Neural progenitor cell (in vitro differentiated cells): ENCODE results near the gene INSYN1. TPM values are rescaled to one million over a fixed set of nuclear protein-coding genes. Genes with fewer than 3 reads are reported as not detected.
A peak's percentile ranks its signal among the peaks of the same experiment; 100 is the strongest.

Source experiments
- DNase-seq: peaks from one replicate; pipeline ENCODE4 v3.0.0-alpha.2; 2016; ENCODE audit warnings: low spot score
- H2AFZ ChIP-seq: fragments of 200-600 bp; sonication (generic); replicated peaks from 2 replicates; pipeline ENCODE4 v1.6.1; 2016; ENCODE audit warnings: antibody characterized with exemption
- H3F3A ChIP-seq: fragments of 200-600 bp; sonication (generic); 2 replicates; pipeline ENCODE4 v1.6.1; 2016; ENCODE audit warnings: antibody characterized with exemption, low read depth
- H3K27ac ChIP-seq: fragments of 200-600 bp; sonication (generic); 2 replicates; pipeline ENCODE4 v1.5.1; 2016; ENCODE audit warnings: mild to moderate bottlenecking
- H3K27me3 ChIP-seq: fragments of 200-600 bp; sonication (generic); 2 replicates; pipeline ENCODE4 v1.6.1; 2016; ENCODE audit warnings: mild to moderate bottlenecking, moderate library complexity
- H3K36me3 ChIP-seq: fragments of 200-600 bp; sonication (generic); 2 replicates; pipeline ENCODE4 v1.5.1; 2016
- H3K4me1 ChIP-seq: fragments of 200-600 bp; sonication (generic); 2 replicates; pipeline ENCODE4 v1.6.1; 2016; ENCODE audit warnings: mixed run types
- H3K4me2 ChIP-seq: fragments of 200-600 bp; sonication (generic); 2 replicates; pipeline ENCODE4 v1.6.1; 2016
- H3K4me3 ChIP-seq: fragments of 200-600 bp; sonication (generic); 2 replicates; pipeline ENCODE4 v1.5.1; 2016
- H3K79me2 ChIP-seq: fragments of 200-600 bp; sonication (generic); 2 replicates; pipeline ENCODE4 v1.6.1; 2016; ENCODE audit warnings: low read depth
- H3K9ac ChIP-seq: fragments of 200-600 bp; sonication (generic); 2 replicates; pipeline ENCODE4 v1.6.1; 2016
- H3K9me3 ChIP-seq: fragments of 200-600 bp; sonication (generic); 2 replicates; pipeline ENCODE4 v1.5.1; 2016; ENCODE audit warnings: low read depth
- H4K20me1 ChIP-seq: fragments of 200-600 bp; sonication (generic); 2 replicates; pipeline ENCODE4 v1.6.1; 2016; ENCODE audit warnings: low read depth
- H3K27ac Mint-ChIP-seq: 3 replicates; pipeline ENCODE4 v1.8.0; 2021; ENCODE audit warnings: mixed read lengths
- H3K27me3 Mint-ChIP-seq: 2 replicates; pipeline ENCODE4 v1.8.0; 2022; ENCODE audit warnings: low read depth, mild to moderate bottlenecking, inconsistent platforms, moderate library complexity, mixed read lengths; ENCODE audit not compliant: insufficient read depth
- H3K36me3 Mint-ChIP-seq: 3 replicates; pipeline ENCODE4 v1.8.0; 2021; ENCODE audit warnings: mixed read lengths
- H3K4me1 Mint-ChIP-seq: 3 replicates; pipeline ENCODE4 v1.8.0; 2021; ENCODE audit warnings: mixed read lengths
- H3K4me3 Mint-ChIP-seq: 3 replicates; pipeline ENCODE4 v1.8.0; 2021; ENCODE audit warnings: mild to moderate bottlenecking, moderate library complexity, mixed read lengths
- H3K9me3 Mint-ChIP-seq: 3 replicates; pipeline ENCODE4 v1.8.0; 2020; ENCODE audit warnings: mixed read lengths
- CTCF ChIP-seq: fragments of 200-600 bp; sonication (generic); IDR thresholded peaks from 2 replicates; pipeline ENCODE4 v1.5.1; 2017; ENCODE audit warnings: antibody characterized with exemption, mild to moderate bottlenecking
- EZH2 ChIP-seq: fragments of 200-600 bp; sonication (generic); IDR thresholded peaks from 2 replicates; pipeline ENCODE4 v1.6.1; 2017; ENCODE audit warnings: antibody characterized with exemption, mild to moderate bottlenecking, moderate library complexity
- EZH2phosphoT487 ChIP-seq: fragments of 200-600 bp; sonication (generic); IDR thresholded peaks from 2 replicates; pipeline ENCODE4 v1.6.1; 2017; ENCODE audit warnings: antibody characterized with exemption
- total RNA-seq: library from RNA; depleted of rRNA; stranded (reverse); fragments of >200 nt; gene quantifications from 2 replicates; pipeline ENCODE4 v1.2.3, GENCODE V29; 2015; ENCODE audit warnings: low replicate concordance

The INSYN1 gene
- total RNA-seq, 1 donor from 2014 or later, result 0.17 TPM

GRCh38 chr15:73749971-73750370 lies 3.2 kb downstream of the INSYN1 start:
- Histone ChIP-seq H3K27me3 (peaks cover 46% of the 10 kb centered on the region), H3K4me2 (no peak overlapping the region), H3K9ac (no peak overlapping the region), H4K20me1 (peaks cover 20% of the 10 kb centered on the region), H3K36me3 (no peaks in the 10 kb centered on the region), H3K9me3 (no peaks in the 10 kb centered on the region), H2AFZ (no peak overlapping the region), H3F3A (peaks cover 27% of the 10 kb centered on the region), H3K4me1 (peaks cover 52% of the 10 kb centered on the region), H3K79me2 (no peaks in the 10 kb centered on the region), H3K4me3 (no peak overlapping the region), H3K27ac (no peak overlapping the region)
- no peak for DNase-seq
- peaks cover 69% of the 10 kb centered on the region for H3K4me1 Mint-ChIP-seq
- H3K9me3 Mint-ChIP-seq, result no peaks in the 10 kb centered on the region
- H3K36me3 Mint-ChIP-seq, result no peaks in the 10 kb centered on the region
- TF ChIP-seq EZH2, result no peak
- no peak for TF ChIP-seq EZH2phosphoT487
- no peak for TF ChIP-seq CTCF
- peak overlapping the region; percentile 81 for H3K4me3 Mint-ChIP-seq
- H3K27ac Mint-ChIP-seq, result peak overlapping the region; percentile 52
- H3K27me3 Mint-ChIP-seq, result peaks cover 12% of the 10 kb centered on the region

GRCh38 chr15:73749533-73749932 lies 3.6 kb downstream of the INSYN1 start:
- Mint-ChIP-seq H3K9me3 (no peaks in the 10 kb centered on the region), H3K27ac (peak overlapping the region; percentile 25), H3K4me1 (peaks cover 71% of the 10 kb centered on the region), H3K4me3 (peak overlapping the region; percentile 38), H3K27me3 (peaks cover 13% of the 10 kb centered on the region), H3K36me3 (no peaks in the 10 kb centered on the region)
- Histone ChIP-seq H3K9ac (no peak overlapping the region), H3K4me2 (no peak overlapping the region), H3K79me2 (no peaks in the 10 kb centered on the region), H3K36me3 (no peaks in the 10 kb centered on the region), H3F3A (peaks cover 27% of the 10 kb centered on the region), H4K20me1 (peaks cover 20% of the 10 kb centered on the region), H3K4me3 (no peak overlapping the region), H3K27me3 (peaks cover 43% of the 10 kb centered on the region), H3K9me3 (no peaks in the 10 kb centered on the region), H3K27ac (no peak overlapping the region), H3K4me1 (peaks cover 53% of the 10 kb centered on the region), H2AFZ (no peak overlapping the region)
- no peak for DNase-seq
- TF ChIP-seq CTCF (no peak), EZH2phosphoT487 (no peak), EZH2 (no peak)

GRCh38 chr15:73748730-73749129 lies 4.4 kb downstream of the INSYN1 start:
- peaks cover 47% of the 10 kb centered on the region for H3K4me1 ChIP-seq
- H3K27me3 ChIP-seq, result peaks cover 35% of the 10 kb centered on the region
- Mint-ChIP-seq H3K36me3 (no peaks in the 10 kb centered on the region), H3K27me3 (peaks cover 12% of the 10 kb centered on the region), H3K4me3 (peak overlapping the region; percentile 58), H3K9me3 (no peaks in the 10 kb centered on the region), H3K4me1 (peaks cover 72% of the 10 kb centered on the region), H3K27ac (peak overlapping the region; percentile 53)
- peaks cover 19% of the 10 kb centered on the region for H3F3A ChIP-seq
- H3K4me3 ChIP-seq, result no peak overlapping the region
- peak overlapping the region; percentile 52 for H3K4me2 ChIP-seq
- no peak overlapping the region for H3K27ac ChIP-seq
- H4K20me1 ChIP-seq, result peaks cover 19% of the 10 kb centered on the region
- TF ChIP-seq EZH2phosphoT487 (no peak), CTCF (no peak), EZH2 (no peak)
- H2AFZ ChIP-seq, result no peak overlapping the region
- no peak overlapping the region for H3K9ac ChIP-seq
- H3K9me3 ChIP-seq, result no peaks in the 10 kb centered on the region
- no peaks in the 10 kb centered on the region for H3K79me2 ChIP-seq
- no peak for DNase-seq
- no peaks in the 10 kb centered on the region for H3K36me3 ChIP-seq
